Measurements from ENCODE around the gene KIAA1143.

GRCh38 chr3:44795197-44795596 lies 33.8 kb upstream of the KIAA1143 start:
- TF ChIP-seq, protein P1, sequence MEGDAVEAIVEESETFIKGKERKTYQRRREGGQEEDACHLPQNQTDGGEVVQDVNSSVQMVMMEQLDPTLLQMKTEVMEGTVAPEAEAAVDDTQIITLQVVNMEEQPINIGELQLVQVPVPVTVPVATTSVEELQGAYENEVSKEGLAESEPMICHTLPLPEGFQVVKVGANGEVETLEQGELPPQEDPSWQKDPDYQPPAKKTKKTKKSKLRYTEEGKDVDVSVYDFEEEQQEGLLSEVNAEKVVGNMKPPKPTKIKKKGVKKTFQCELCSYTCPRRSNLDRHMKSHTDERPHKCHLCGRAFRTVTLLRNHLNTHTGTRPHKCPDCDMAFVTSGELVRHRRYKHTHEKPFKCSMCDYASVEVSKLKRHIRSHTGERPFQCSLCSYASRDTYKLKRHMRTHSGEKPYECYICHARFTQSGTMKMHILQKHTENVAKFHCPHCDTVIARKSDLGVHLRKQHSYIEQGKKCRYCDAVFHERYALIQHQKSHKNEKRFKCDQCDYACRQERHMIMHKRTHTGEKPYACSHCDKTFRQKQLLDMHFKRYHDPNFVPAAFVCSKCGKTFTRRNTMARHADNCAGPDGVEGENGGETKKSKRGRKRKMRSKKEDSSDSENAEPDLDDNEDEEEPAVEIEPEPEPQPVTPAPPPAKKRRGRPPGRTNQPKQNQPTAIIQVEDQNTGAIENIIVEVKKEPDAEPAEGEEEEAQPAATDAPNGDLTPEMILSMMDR (IDR thresholded peaks at IDR 0.05): no peak
- no peak for TF ChIP-seq EZH2 (IDR thresholded peaks at IDR 0.05; ENCODE audit: borderline replicate concordance, insufficient read depth, low read depth, low read length, poor library complexity, severe bottlenecking)

Measured in B cell (primary cell).